H1 (cell line): ENCODE results near the gene CCL7. TPM values are rescaled to one million over a fixed set of nuclear protein-coding genes. Genes with fewer than 3 reads are reported as not detected.

Experiments
- CTCF ChIA-PET: fragments of 300-600 bp; sonication (Branson Sonifier 250); formaldehyde crosslinking; loops from one replicate; lab custom pipeline; 2021; ENCODE audit not compliant: partially characterized antibody; lab: Charles Lee
- POLR2A ChIA-PET: fragments of 300-600 bp; sonication (Branson Sonifier 250); formaldehyde crosslinking; loops from one replicate; lab custom pipeline; 2021; ENCODE audit warnings: inconsistent platforms; ENCODE audit not compliant: partially characterized antibody; lab: Charles Lee
- DNase-seq, 2 experiments: peaks; one replicate each; pipeline versions ENCODE4 v3.0.0 to v3.0.0-alpha.2; 2010 to 2022; ENCODE audit warnings: low spot score in 2 of 2, low read depth in 1 of 2, mixed read lengths in 1 of 2
- FAIRE-seq: peaks from 2 replicates; lab custom pipeline; 2011; peaks lifted over from hg19 to GRCh38; lab: Jason Lieb, UNC
- H2AFZ ChIP-seq: 2 replicates; pipeline ENCODE4 v1.8.1; 2012; ENCODE audit warnings: low read length, inconsistent platforms
- H2AK5ac ChIP-seq: 2 replicates; pipeline ENCODE4 v1.6.1; 2013; ENCODE audit warnings: low read depth, low read length
- H2BK120ac ChIP-seq: replicated peaks from 2 replicates; pipeline ENCODE3; 2013; ENCODE audit warnings: low read depth, low read length, inconsistent platforms
- H2BK12ac ChIP-seq: 2 replicates; pipeline ENCODE4 v1.6.1; 2013; ENCODE audit warnings: low read depth, low read length
- H2BK15ac ChIP-seq: 2 replicates; pipeline ENCODE4 v1.6.1; 2013; ENCODE audit warnings: low read length
- H2BK20ac ChIP-seq: 2 replicates; pipeline ENCODE4 v1.6.1; 2013; ENCODE audit warnings: low read length
- H2BK5ac ChIP-seq: 2 replicates; pipeline ENCODE4 v1.6.1; 2013; ENCODE audit warnings: low read depth, low read length
- H3K14ac ChIP-seq: 2 replicates; pipeline ENCODE4 v1.6.1; 2013; ENCODE audit warnings: inconsistent platforms; ENCODE audit not compliant: insufficient read length
- H3K18ac ChIP-seq: 2 replicates; pipeline ENCODE4 v1.6.1; 2013; ENCODE audit warnings: low read length; ENCODE audit errors: extremely low read depth
- H3K23ac ChIP-seq: 2 replicates; pipeline ENCODE4 v1.6.1; 2013; ENCODE audit warnings: inconsistent platforms; ENCODE audit not compliant: insufficient read length
- H3K23me2 ChIP-seq: 2 replicates; pipeline ENCODE4 v1.6.1; 2013; ENCODE audit warnings: low read depth, low read length
- H3K27ac ChIP-seq: 2 replicates; pipeline ENCODE4 v1.6.1; 2011; ENCODE audit warnings: low read depth, low read length, inconsistent platforms
- H3K27me3 ChIP-seq, 4 experiments: replicated peaks in 1 of 4; 1 replicate in 1 of 4; 2 replicates in 3 of 4; pipeline versions ENCODE4 v1.6.1 to v1.8.1; 2011 to 2013; ENCODE audit warnings: low read length in 3 of 4, mild to moderate bottlenecking in 3 of 4, inconsistent platforms in 2 of 4, mixed read lengths in 2 of 4, moderate library complexity in 1 of 4; ENCODE audit not compliant: control insufficient read depth in 3 of 4, insufficient read depth in 3 of 4; ENCODE audit errors: extremely low read depth in 1 of 4
- H3K36me3 ChIP-seq, 4 experiments: 2 replicates each; pipeline versions ENCODE4 v1.6.1 to v1.8.1; 2011 to 2013; ENCODE audit warnings: mild to moderate bottlenecking in 4 of 4, low read length in 3 of 4, moderate library complexity in 2 of 4, control low read depth in 1 of 4, inconsistent platforms in 1 of 4; ENCODE audit not compliant: insufficient read depth in 4 of 4, control insufficient read depth in 2 of 4
- H3K4ac ChIP-seq: replicated peaks from 2 replicates; pipeline ENCODE3; 2013; ENCODE audit warnings: low read length, low read depth, mixed read lengths, inconsistent platforms; ENCODE audit not compliant: insufficient read length
- H3K4me1 ChIP-seq, 4 experiments: replicated peaks in 1 of 4; 1 replicate in 1 of 4; 2 replicates in 3 of 4; pipeline versions ENCODE4 v1.6.1 to v1.8.1; 2011 to 2013; ENCODE audit warnings: low read length in 3 of 4, inconsistent platforms in 2 of 4, mixed read lengths in 1 of 4; ENCODE audit not compliant: insufficient read depth in 4 of 4, control insufficient read depth in 3 of 4
- H3K4me2 ChIP-seq, 2 experiments: 2 replicates each; pipeline versions ENCODE4 v1.6.1 to v1.8.1; 2011 to 2013; ENCODE audit warnings: low read depth in 2 of 2, low read length in 2 of 2, control low read depth in 1 of 2, inconsistent platforms in 1 of 2, mild to moderate bottlenecking in 1 of 2; ENCODE audit not compliant: insufficient read depth in 1 of 2
- H3K4me3 ChIP-seq, 4 experiments: fragments of 200-600, 300-600 bp in 1 of 4; sonication (generic), shearing (Covaris generic), sonication (Bioruptor Twin) in 1 of 4; 2 replicates each; pipeline versions ENCODE4 v1.5.1 to v1.8.1; 2011 to 2016; ENCODE audit warnings: low read length in 4 of 4, low read depth in 3 of 4, control low read depth in 2 of 4, inconsistent platforms in 2 of 4, mild to moderate bottlenecking in 2 of 4, mixed read lengths in 1 of 4, moderate library complexity in 1 of 4; ENCODE audit not compliant: insufficient read depth in 2 of 4; ENCODE audit errors: extremely low read depth in 1 of 4
- H3K56ac ChIP-seq: replicated peaks from 2 replicates; pipeline ENCODE3; 2013; ENCODE audit warnings: low read depth, mild to moderate bottlenecking, mixed read lengths, low read length, inconsistent platforms; ENCODE audit not compliant: insufficient read length
- H3K79me1 ChIP-seq: 2 replicates; pipeline ENCODE4 v1.6.1; 2013; ENCODE audit warnings: low read depth, low read length, control low read depth
- H3K79me2 ChIP-seq, 2 experiments: 2 replicates each; pipeline versions ENCODE4 v1.6.1 to v1.8.1; 2012 to 2013; ENCODE audit warnings: low read length in 2 of 2, mild to moderate bottlenecking in 2 of 2, inconsistent platforms in 1 of 2; ENCODE audit not compliant: insufficient read depth in 2 of 2, control insufficient read depth in 1 of 2
- H3K9ac ChIP-seq, 4 experiments: replicated peaks in 1 of 4; 1 replicate in 1 of 4; 2 replicates in 3 of 4; pipeline versions ENCODE4 v1.6.1 to v1.8.1; 2011 to 2013; ENCODE audit warnings: low read depth in 3 of 4, low read length in 3 of 4, control low read depth in 2 of 4, mild to moderate bottlenecking in 2 of 4, moderate library complexity in 2 of 4, inconsistent platforms in 1 of 4; ENCODE audit errors: extremely low read depth in 1 of 4
- H3K9me3 ChIP-seq, 2 experiments: 2 replicates each; pipeline versions ENCODE4 v1.6.1 to v1.8.1; 2012 to 2013; ENCODE audit warnings: mild to moderate bottlenecking in 2 of 2, moderate library complexity in 2 of 2, control low read depth in 1 of 2, inconsistent platforms in 1 of 2, low read depth in 1 of 2, low read length in 1 of 2, mixed read lengths in 1 of 2; ENCODE audit not compliant: insufficient read depth in 2 of 2
- H4K20me1 ChIP-seq, 2 experiments: replicated peaks in 1 of 2; 2 replicates each; pipeline versions ENCODE3 to v1.8.1; 2011 to 2013; ENCODE audit warnings: inconsistent platforms in 2 of 2, low read length in 2 of 2, mild to moderate bottlenecking in 1 of 2; ENCODE audit not compliant: insufficient read depth in 2 of 2, control insufficient read depth in 1 of 2
- H4K5ac ChIP-seq: 2 replicates; pipeline ENCODE4 v1.6.1; 2013; ENCODE audit warnings: low read length, low read depth, mixed read lengths, inconsistent platforms; ENCODE audit not compliant: insufficient read length
- H4K8ac ChIP-seq: 2 replicates; pipeline ENCODE4 v1.8.0; 2013; ENCODE audit warnings: mild to moderate bottlenecking, moderate library complexity, low read length, inconsistent platforms; ENCODE audit not compliant: insufficient read depth; ENCODE audit errors: extremely low read depth
- H4K91ac ChIP-seq: replicated peaks from 2 replicates; pipeline ENCODE3; 2013; ENCODE audit warnings: low read length, mixed read lengths, inconsistent platforms; ENCODE audit not compliant: insufficient read length
- BRCA1 ChIP-seq: IDR thresholded peaks from 2 replicates; pipeline ENCODE4 v1.6.1; 2012; ENCODE audit warnings: low read depth, low read length, improper control_type of control experiment
- CEBPB ChIP-seq: IDR thresholded peaks from 2 replicates; pipeline ENCODE4 v1.6.1; 2012; ENCODE audit warnings: low read depth, low read length
- CTCF ChIP-seq, 3 experiments: IDR thresholded peaks; 1 replicate in 2 of 3; 2 replicates in 1 of 3; pipeline versions ENCODE4 v1.5.1 to v1.6.1; 2011; ENCODE audit warnings: low read length in 3 of 3, mild to moderate bottlenecking in 3 of 3, inconsistent platforms in 2 of 3, low read depth in 1 of 3, moderate library complexity in 1 of 3; ENCODE audit not compliant: insufficient read depth in 1 of 3; ENCODE audit errors: control extremely low read depth in 1 of 3
- E2F6 ChIP-seq: IDR thresholded peaks from 2 replicates; pipeline ENCODE4 v1.6.1; 2012; ENCODE audit warnings: inconsistent platforms
- KDM1A ChIP-seq: fragments of 200-600, 300-600 bp; sonication (generic); IDR thresholded peaks from 2 replicates; pipeline ENCODE4 v1.7.1; 2016; ENCODE audit warnings: mild to moderate bottlenecking, low read length, borderline replicate concordance
- MAX ChIP-seq: IDR thresholded peaks from 2 replicates; pipeline ENCODE4 v1.6.1; 2012; ENCODE audit warnings: inconsistent platforms
- SAP30 ChIP-seq: fragments of 300-600 bp; sonication (generic); IDR thresholded peaks from 2 replicates; pipeline ENCODE4 v1.7.1; 2012; ENCODE audit warnings: low read length, moderate library complexity, mild to moderate bottlenecking, inconsistent platforms; ENCODE audit not compliant: insufficient read depth, insufficient replicate concordance
- SIX5 ChIP-seq: IDR thresholded peaks from 2 replicates; pipeline ENCODE4 v1.6.1; 2011; ENCODE audit warnings: mild to moderate bottlenecking, low read depth, low read length
- SUZ12 ChIP-seq: fragments of 200-600 bp; sonication (generic); IDR thresholded peaks from 2 replicates; pipeline ENCODE4 v1.6.1; 2012; ENCODE audit warnings: mild to moderate bottlenecking, inconsistent platforms, low read length, moderate library complexity, mixed read lengths
- TCF12 ChIP-seq: IDR thresholded peaks from 2 replicates; pipeline ENCODE4 v1.6.1; 2011; ENCODE audit warnings: low read depth, mild to moderate bottlenecking, low read length
- TEAD4 ChIP-seq: IDR thresholded peaks from 2 replicates; pipeline ENCODE4 v1.6.1; 2012; ENCODE audit warnings: low read depth, low read length, inconsistent platforms, mixed read lengths
- WGBS, 2 experiments: shearing (Covaris generic) in 1 of 2; methylation state at CpG; one replicate each; pipeline versions ENCODE4 v1.1.6 to v1.1.7; 2013 to 2015; ENCODE audit warnings: low lambda C conversion rate in 2 of 2, mixed read lengths in 2 of 2, inconsistent platforms in 1 of 2, low coverage in 1 of 2, missing lambda C conversion rate in 1 of 2; ENCODE audit not compliant: insufficient replicate concordance in 2 of 2, insufficient coverage in 1 of 2, insufficient read length in 1 of 2; ENCODE audit errors: extremely low coverage in 1 of 2, missing lambda C conversion rate in 1 of 2; 5-methylcytosine and 5-hydroxymethylcytosine counted together
- polyA plus RNA-seq, 7 experiments: library from polyadenylated mRNA; depleted of rRNA in 3 of 7; stranded (reverse) in 5 of 7; unstranded in 2 of 7; fragments of >200 nt in 5 of 7; fragments of 200-250 nt in 2 of 7; gene quantifications; 1 replicate in 5 of 7; 2 replicates in 1 of 7; 4 replicates in 1 of 7; pipeline versions ENCODE4 v1.2.1 to v1.2.3, GENCODE V29; 2011 to 2013; ENCODE audit warnings: missing spikeins in 2 of 7, mixed read lengths in 2 of 7
- total RNA-seq: library from RNA; stranded (reverse); fragmentation: NEBNext Ultra II Directional; extraction: Animal tissue kit (Norgen Biotek cat#: 25700); gene quantifications from 2 replicates; pipeline ENCODE4 v1.2.1, GENCODE V29; 2021

The CCL7 gene
- total and polyA plus RNA-seq, 2 of the 8 experiments (the other 6 are each of a cell fraction or from before 2014, with no cell fraction given), result not detected

GRCh38 chr17:34311291-34311690, 41.3 kb downstream of the CCL7 start:
- Histone ChIP-seq H3K23ac (no peak overlapping the region), H2BK5ac (no peak overlapping the region), H4K8ac (no peak overlapping the region), H3K79me1 (no peaks in the 10 kb centered on the region), H3K9me3 (no peaks in the 10 kb centered on the region), H2BK20ac (no peak overlapping the region), H4K5ac (no peak overlapping the region), H3K79me2 (no peaks in the 10 kb centered on the region), H3K4me3 (no peak overlapping the region), H3K4me1 (no peaks in the 10 kb centered on the region), H3K14ac (no peak overlapping the region), H3K4ac (no peak overlapping the region), H4K20me1 (no peaks in the 10 kb centered on the region), H2BK15ac (no peak overlapping the region), H3K4me2 (no peak overlapping the region), H3K36me3 (no peaks in the 10 kb centered on the region), H3K18ac (no peak overlapping the region), H2BK12ac (no peak overlapping the region), H2AK5ac (no peak overlapping the region), H4K91ac (no peak overlapping the region), H3K27me3 (no peaks in the 10 kb centered on the region), H3K9ac (no peak overlapping the region), H2BK120ac (no peak overlapping the region), H3K23me2 (no peaks in the 10 kb centered on the region), H3K27ac (no peak overlapping the region), H2AFZ (no peak overlapping the region), H3K56ac (no peak overlapping the region)
- ChIA-PET POLR2A (no interaction called here), CTCF (interaction anchor here (1.1 to 13.3 kb wide), 5 partner anchors 10 to 108 kb away, joined by 3 to 210 read pairs (median 4); no protein-coding TSS in a partner anchor)
- TF ChIP-seq SIX5 (no peak), TCF12 (no peak), CTCF (IDR thresholded peaks at IDR 0.05; ENCODE audit: control extremely low read depth in 1 of 3, insufficient read depth in 1 of 3, low read depth in 1 of 3, low read length in 3 of 3) (no peak), KDM1A (no peak), SUZ12 (no peak), MAX (no peak), SAP30 (no peak), CEBPB (no peak), TEAD4 (no peak), BRCA1 (no peak), E2F6 (no peak)
- DNase-seq (no peak), FAIRE-seq (no peak)
- 95% methylated on average over 7 of the region's 7 CpGs; no CpG with 5 or more reads in 1 of the 2 experiments for WGBS, 2 experiments
